A673 (cell line): ENCODE results near the gene SLC22A23.

ENCODE experiments used
- CTCF ChIP-seq: fragments of 300-800, 200-600 bp; sonication (generic); conservative IDR thresholded peaks from 2 replicates; pipeline ENCODE4 v1.5.1; 2017; ENCODE audit warnings: low read depth, mild to moderate bottlenecking, antibody characterized with exemption, low read length, moderate library complexity, mixed read lengths
- EZH2 ChIP-seq: fragments of 200-600 bp; sonication (generic); IDR thresholded peaks from 2 replicates; pipeline ENCODE4 v1.6.1; 2017; ENCODE audit warnings: borderline replicate concordance, low read depth, mild to moderate bottlenecking, mixed read lengths, antibody characterized with exemption, low read length; ENCODE audit not compliant: poor library complexity, severe bottlenecking

GRCh38 chr6:3333263-3333662 lies 123.6 kb downstream of the SLC22A23 start:
- TF ChIP-seq EZH2 = no peak
- no peak for TF ChIP-seq CTCF
